Glutamatergic neuron (in vitro differentiated cells): ENCODE results near the gene DRAXIN. TPM values are rescaled to one million over a fixed set of nuclear protein-coding genes. Genes with fewer than 3 reads are reported as not detected.

Experiments
- DNase-seq: peaks from one replicate; pipeline ENCODE4 v3.0.0; 2022
- H3K27ac Mint-ChIP-seq: one replicate; pipeline ENCODE4 v1.8.0; 2020; ENCODE audit warnings: mild to moderate bottlenecking, mixed read lengths, inconsistent platforms; ENCODE audit not compliant: unreplicated experiment
- H3K27me3 Mint-ChIP-seq: one replicate; pipeline ENCODE4 v1.8.0; 2020; ENCODE audit warnings: mild to moderate bottlenecking, moderate library complexity, mixed read lengths, inconsistent platforms; ENCODE audit not compliant: unreplicated experiment
- H3K36me3 Mint-ChIP-seq: one replicate; pipeline ENCODE4 v1.8.0; 2020; ENCODE audit warnings: mild to moderate bottlenecking, mixed read lengths, inconsistent platforms; ENCODE audit not compliant: unreplicated experiment
- H3K4me1 Mint-ChIP-seq: one replicate; pipeline ENCODE4 v1.8.0; 2020; ENCODE audit warnings: mild to moderate bottlenecking, low read depth, mixed read lengths, inconsistent platforms; ENCODE audit not compliant: unreplicated experiment
- H3K4me3 Mint-ChIP-seq: one replicate; pipeline ENCODE4 v1.8.0; 2020; ENCODE audit warnings: mild to moderate bottlenecking, mixed read lengths, inconsistent platforms; ENCODE audit not compliant: unreplicated experiment
- H3K9me3 Mint-ChIP-seq: one replicate; pipeline ENCODE4 v1.8.0; 2020; ENCODE audit warnings: mild to moderate bottlenecking, moderate library complexity, mixed read lengths, inconsistent platforms; ENCODE audit not compliant: unreplicated experiment
- total RNA-seq: library from RNA; stranded (reverse); fragmentation: NEBNext Ultra II Directional; extraction: Animal tissue kit (Norgen Biotek cat#: 25700); gene quantifications from one replicate; pipeline ENCODE4 v1.2.1, GENCODE V29; 2021; ENCODE audit not compliant: unreplicated experiment
- TF ChIP-seq, protein P1 (sequence below): fragments of 200-600 bp; sonication (generic); IDR thresholded peaks from one replicate; pipeline ENCODE4 v1.5.0; 2021; ENCODE audit not compliant: partially characterized antibody, unreplicated experiment

Gene DRAXIN
- total RNA-seq, 1 donor from 2014 or later, result 111 TPM

DNA sequence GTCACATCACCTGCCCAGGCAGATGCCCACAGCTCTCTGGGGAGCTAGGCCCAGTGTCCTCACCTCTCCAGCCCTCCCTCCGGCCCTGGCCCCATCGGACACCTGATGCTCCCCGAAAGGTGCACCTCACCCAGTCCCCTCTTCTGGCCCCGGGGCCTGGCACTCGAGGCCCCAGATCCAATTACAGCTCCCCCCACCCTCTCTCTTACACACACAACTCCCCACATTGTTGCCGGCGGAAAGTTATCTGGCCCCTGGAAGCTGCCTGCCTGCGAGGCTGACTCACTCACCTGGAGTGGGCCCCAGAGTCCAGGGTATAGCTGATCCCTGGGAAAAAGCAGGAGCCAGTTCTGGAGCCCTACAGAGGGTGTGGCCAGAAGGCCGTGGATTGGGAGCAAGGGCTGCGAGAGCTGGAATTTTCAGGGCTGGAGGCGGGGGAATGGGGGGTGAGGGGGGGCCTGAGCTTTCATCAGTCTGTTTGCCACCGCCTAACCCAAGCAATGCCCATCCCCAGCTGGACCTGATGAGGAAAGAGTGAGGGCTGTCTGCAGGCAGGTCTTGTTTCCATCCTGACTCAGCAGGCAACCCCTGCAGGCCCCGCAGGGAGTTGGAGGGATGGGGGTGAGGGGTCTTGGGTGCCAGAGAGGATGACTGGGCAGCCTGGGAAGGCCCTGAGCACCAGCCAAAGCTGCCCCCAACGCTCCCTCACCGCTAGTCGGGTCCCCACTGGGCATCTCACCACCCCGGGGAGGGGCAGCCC is 38.2 kb upstream of the DRAXIN start:
- Mint-ChIP-seq H3K36me3 (no peaks in the 10 kb centered on the region), H3K27me3 (peaks cover 10% of the 10 kb centered on the region)

DNA sequence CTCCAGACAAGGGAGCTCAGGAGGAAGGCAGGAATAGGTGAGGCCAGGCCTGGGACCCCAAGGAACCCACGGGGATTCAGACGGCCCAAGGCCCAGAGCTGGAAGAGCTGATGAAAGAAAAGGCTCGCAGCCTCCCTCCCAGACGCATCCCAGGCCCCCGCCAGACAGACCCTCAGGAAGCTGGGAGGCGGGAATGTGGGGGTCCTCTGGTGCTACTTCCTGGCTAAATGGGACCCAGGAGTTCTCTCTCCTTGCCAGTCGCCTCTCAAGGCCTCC is 37.7 kb upstream of the DRAXIN start:
- Mint-ChIP-seq H3K9me3 (peaks cover 6% of the 10 kb centered on the region), H3K36me3 (no peaks in the 10 kb centered on the region)
- no peak for DNase-seq

More for the DNA sequence above, 38.2 kb upstream of the DRAXIN start:
- H3K27ac Mint-ChIP-seq, result no peak overlapping the region
- peak overlapping the region; percentile 72 for H3K4me3 Mint-ChIP-seq
- TF ChIP-seq, protein P1, sequence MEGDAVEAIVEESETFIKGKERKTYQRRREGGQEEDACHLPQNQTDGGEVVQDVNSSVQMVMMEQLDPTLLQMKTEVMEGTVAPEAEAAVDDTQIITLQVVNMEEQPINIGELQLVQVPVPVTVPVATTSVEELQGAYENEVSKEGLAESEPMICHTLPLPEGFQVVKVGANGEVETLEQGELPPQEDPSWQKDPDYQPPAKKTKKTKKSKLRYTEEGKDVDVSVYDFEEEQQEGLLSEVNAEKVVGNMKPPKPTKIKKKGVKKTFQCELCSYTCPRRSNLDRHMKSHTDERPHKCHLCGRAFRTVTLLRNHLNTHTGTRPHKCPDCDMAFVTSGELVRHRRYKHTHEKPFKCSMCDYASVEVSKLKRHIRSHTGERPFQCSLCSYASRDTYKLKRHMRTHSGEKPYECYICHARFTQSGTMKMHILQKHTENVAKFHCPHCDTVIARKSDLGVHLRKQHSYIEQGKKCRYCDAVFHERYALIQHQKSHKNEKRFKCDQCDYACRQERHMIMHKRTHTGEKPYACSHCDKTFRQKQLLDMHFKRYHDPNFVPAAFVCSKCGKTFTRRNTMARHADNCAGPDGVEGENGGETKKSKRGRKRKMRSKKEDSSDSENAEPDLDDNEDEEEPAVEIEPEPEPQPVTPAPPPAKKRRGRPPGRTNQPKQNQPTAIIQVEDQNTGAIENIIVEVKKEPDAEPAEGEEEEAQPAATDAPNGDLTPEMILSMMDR, result no peak
- no peak for DNase-seq
- H3K9me3 Mint-ChIP-seq, result peaks cover 6% of the 10 kb centered on the region
- H3K4me1 Mint-ChIP-seq, result peaks cover 9% of the 10 kb centered on the region

DNA sequence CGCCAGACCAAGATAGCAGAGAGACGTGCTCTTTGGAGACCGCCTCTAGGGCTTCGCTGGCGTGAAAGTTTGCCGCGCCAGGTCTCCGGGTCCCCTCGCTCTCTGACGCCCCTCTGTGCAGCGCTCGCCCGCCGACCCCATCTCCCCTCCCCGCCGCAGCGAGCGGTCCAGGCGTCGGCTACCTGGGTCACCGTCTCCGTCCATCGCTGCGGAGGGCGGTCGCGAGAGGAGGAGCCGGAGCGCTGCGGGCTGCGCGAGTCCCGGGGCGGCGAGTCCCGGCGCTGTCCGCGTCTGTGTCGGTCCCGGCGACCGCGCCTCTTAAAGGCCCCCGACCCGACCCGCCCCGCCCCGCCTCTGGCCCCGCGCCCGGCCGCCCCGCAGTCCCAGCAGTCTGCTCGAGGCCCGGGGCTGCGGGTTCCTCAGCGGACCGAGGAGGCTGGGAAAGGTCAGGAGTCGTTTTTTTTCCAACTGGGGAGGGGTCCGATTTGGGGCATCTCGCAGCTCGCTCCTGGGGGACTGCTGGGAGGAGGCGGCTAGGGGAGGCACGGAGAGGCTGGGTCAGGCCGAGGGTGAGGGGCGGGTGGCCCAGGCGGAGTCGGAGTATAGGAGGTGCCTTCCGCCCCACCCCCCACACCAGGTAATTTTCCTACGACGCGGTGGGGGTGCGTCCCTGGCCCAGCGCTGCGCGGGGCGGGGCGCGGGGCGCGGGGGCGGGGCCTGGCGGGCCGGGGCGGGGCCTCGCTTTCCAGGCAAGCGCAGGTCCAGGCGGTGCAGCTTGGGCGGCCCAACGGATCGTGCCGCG is 37.2 kb upstream of the DRAXIN start, which contains the start of the genes FBXO2 and FBXO44:
Gene FBXO2, minus strand, starts transcription at position 293 of the 802 bp plus-strand sequence. Its CDS starts 89 bp downstream, at position 204.
Gene FBXO44, plus strand, starts transcription at position 741 of the 802 bp plus-strand sequence. CDS start 959 bp downstream, outside the sequence.
- H3K36me3 Mint-ChIP-seq, result no peaks in the 10 kb centered on the region
- H3K9me3 Mint-ChIP-seq, result peaks cover 6% of the 10 kb centered on the region
- TF ChIP-seq, protein P1, result no peak
- H3K27me3 Mint-ChIP-seq, result peaks cover 10% of the 10 kb centered on the region
- H3K4me1 Mint-ChIP-seq, result peaks cover 9% of the 10 kb centered on the region
- peak within 1 kb of the TSS; percentile 28 for H3K27ac Mint-ChIP-seq
- H3K4me3 Mint-ChIP-seq, result peak within 1 kb of the TSS; percentile 82
- DNase-seq, result peak; percentile 66

More for the DNA sequence above, 37.7 kb upstream of the DRAXIN start:
- peak overlapping the region; percentile 67 for H3K4me3 Mint-ChIP-seq
- peaks cover 9% of the 10 kb centered on the region for H3K4me1 Mint-ChIP-seq
- TF ChIP-seq, protein P1, result no peak
- H3K27ac Mint-ChIP-seq, result no peak overlapping the region
- H3K27me3 Mint-ChIP-seq, result peaks cover 10% of the 10 kb centered on the region

DNA sequence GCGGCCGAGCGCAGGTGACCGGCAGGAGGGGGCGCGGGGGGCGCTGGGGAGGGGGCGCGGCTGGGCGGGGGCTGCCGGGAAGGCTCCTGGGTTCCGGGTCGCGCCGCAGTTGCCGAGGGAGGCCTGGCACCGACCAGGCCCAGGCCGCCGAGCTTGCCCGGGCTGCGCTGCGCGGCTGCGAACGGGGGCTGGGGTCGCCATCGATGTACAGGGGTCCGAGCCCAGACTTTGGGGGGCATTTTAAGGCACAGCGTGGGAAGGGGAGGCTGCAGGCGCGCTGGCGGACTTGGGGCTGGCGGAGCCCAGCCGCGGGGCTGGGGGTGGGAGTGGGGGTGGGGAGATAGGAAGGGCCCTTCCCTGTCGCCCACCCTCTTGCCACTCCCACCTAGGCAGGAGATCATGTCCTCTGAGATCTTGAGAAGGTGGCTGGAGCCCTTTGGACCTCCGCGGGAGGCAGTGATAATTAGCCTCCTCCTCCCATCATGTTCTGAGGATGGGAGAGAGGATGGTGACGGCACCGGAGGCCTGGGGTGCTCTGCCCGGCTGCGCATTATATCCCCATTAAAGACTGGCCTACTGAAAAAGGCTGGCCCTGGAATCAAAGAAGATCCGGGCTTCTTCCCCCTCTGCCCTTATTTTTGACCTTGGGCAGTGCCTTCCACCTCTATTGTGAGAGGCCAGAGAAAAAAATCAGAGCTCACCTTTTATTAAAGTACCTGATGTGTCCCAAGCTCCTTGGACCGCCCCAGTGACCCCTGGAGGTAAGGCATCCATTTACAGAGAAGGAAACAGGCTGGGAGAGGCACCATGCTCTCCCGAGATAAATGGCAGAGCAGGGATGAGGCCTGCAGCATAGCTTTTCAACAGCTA is 36.3 kb upstream of the DRAXIN start:
- no peaks in the 10 kb centered on the region for H3K36me3 Mint-ChIP-seq
- peaks cover 10% of the 10 kb centered on the region for H3K27me3 Mint-ChIP-seq
- peak overlapping the region; percentile 28 for H3K27ac Mint-ChIP-seq
- peaks cover 9% of the 10 kb centered on the region for H3K4me1 Mint-ChIP-seq
- no peak for DNase-seq
- H3K4me3 Mint-ChIP-seq, result peak overlapping the region; percentile 82
- TF ChIP-seq, protein P1, result no peak
- H3K9me3 Mint-ChIP-seq, result peaks cover 6% of the 10 kb centered on the region
